CD14-positive monocyte (primary cell): ENCODE measurements around the gene ERCC1. TPM values are rescaled to one million over a fixed set of nuclear protein-coding genes. Genes with fewer than 3 reads are reported as not detected.
A peak's percentile ranks its signal among the peaks of the same experiment; 100 is the strongest.

Experiments used
- DNase-seq, 3 donors: peaks; one replicate each; pipeline ENCODE4 v3.0.0-alpha.2; 2011 to 2022
- H2AFZ ChIP-seq: 2 replicates; pipeline ENCODE4 v1.6.0; 2012; ENCODE audit warnings: mild to moderate bottlenecking, low read depth, low read length, inconsistent platforms; ENCODE audit not compliant: insufficient read depth, poor library complexity, severe bottlenecking
- H3K27ac ChIP-seq, 2 donors: 1 replicate in 1 of 2; 2 replicates in 1 of 2; pipeline ENCODE4 v1.5.1; 2012 to 2013; ENCODE audit warnings: low read length in 2 of 2, control low read depth in 1 of 2, inconsistent platforms in 1 of 2, low read depth in 1 of 2, mild to moderate bottlenecking in 1 of 2
- H3K27me3 ChIP-seq, 2 donors: one replicate each; pipeline versions ENCODE4 v1.6.0 to v1.6.1; 2011 to 2013; ENCODE audit warnings: low read length in 2 of 2; ENCODE audit not compliant: control insufficient read depth in 2 of 2, insufficient read depth in 2 of 2
- H3K36me3 ChIP-seq, 2 donors: replicated peaks in 1 of 2; 1 replicate in 1 of 2; 2 replicates in 1 of 2; pipeline versions ENCODE4 v1.5.1 to v1.6.1; 2012 to 2013; ENCODE audit warnings: low read length in 2 of 2, control low read depth in 1 of 2, inconsistent platforms in 1 of 2, mild to moderate bottlenecking in 1 of 2; ENCODE audit not compliant: insufficient read depth in 2 of 2, control insufficient read depth in 1 of 2
- H3K4me1 ChIP-seq, 2 donors: 1 replicate in 1 of 2; 2 replicates in 1 of 2; pipeline versions ENCODE4 v1.5.1 to v1.6.1; 2012 to 2013; ENCODE audit warnings: low read length in 2 of 2, control low read depth in 1 of 2, inconsistent platforms in 1 of 2, mild to moderate bottlenecking in 1 of 2, moderate library complexity in 1 of 2; ENCODE audit not compliant: insufficient read depth in 2 of 2, control insufficient read depth in 1 of 2
- H3K4me2 ChIP-seq: replicated peaks from 2 replicates; pipeline ENCODE3; 2012; ENCODE audit warnings: low read length, moderate library complexity, mild to moderate bottlenecking; ENCODE audit not compliant: poor library complexity, severe bottlenecking; ENCODE audit errors: extremely low read depth
- H3K4me3 ChIP-seq, 3 experiments: fragments of 200-600 bp in 1 of 3; sonication (generic) in 1 of 3; replicated peaks in 1 of 3; 1 replicate in 2 of 3; 2 replicates in 1 of 3; pipeline ENCODE4 v1.5.1; 2011 to 2013; ENCODE audit warnings: low read length in 3 of 3, mild to moderate bottlenecking in 3 of 3, control low read depth in 2 of 3, low read depth in 2 of 3, inconsistent platforms in 1 of 3, moderate library complexity in 1 of 3
- H3K79me2 ChIP-seq: 2 replicates; pipeline ENCODE4 v1.6.0; 2012; ENCODE audit warnings: mild to moderate bottlenecking, control low read depth, inconsistent platforms, low read length, moderate library complexity; ENCODE audit not compliant: insufficient read depth
- H3K9ac ChIP-seq: 2 replicates; pipeline ENCODE4 v1.6.0; 2017; ENCODE audit warnings: low read length, mild to moderate bottlenecking; ENCODE audit not compliant: insufficient read depth, poor library complexity, severe bottlenecking
- H3K9me3 ChIP-seq, 2 donors: replicated peaks in 1 of 2; 1 replicate in 1 of 2; 2 replicates in 1 of 2; pipeline versions ENCODE4 v1.5.1 to v1.6.1; 2012 to 2013; ENCODE audit warnings: low read length in 2 of 2, control low read depth in 1 of 2; ENCODE audit not compliant: control insufficient read depth in 1 of 2, insufficient read depth in 1 of 2
- H4K20me1 ChIP-seq: 2 replicates; pipeline ENCODE4 v1.6.0; 2012; ENCODE audit warnings: mild to moderate bottlenecking, low read length, control low read depth, moderate library complexity; ENCODE audit not compliant: insufficient read depth
- H3K27ac Mint-ChIP-seq, 7 donors: one replicate each; pipeline ENCODE4 v1.8.0; 2020; ENCODE audit warnings: mild to moderate bottlenecking in 7 of 7, mixed read lengths in 7 of 7, moderate library complexity in 6 of 7, inconsistent platforms in 2 of 7
- H3K27me3 Mint-ChIP-seq, 3 donors: one replicate each; pipeline ENCODE4 v1.8.0; 2021 to 2022; ENCODE audit warnings: low read depth in 3 of 3, mild to moderate bottlenecking in 3 of 3, mixed read lengths in 3 of 3, moderate library complexity in 3 of 3, inconsistent platforms in 1 of 3
- H3K36me3 Mint-ChIP-seq, 2 donors: one replicate each; pipeline ENCODE4 v1.8.0; 2020; ENCODE audit warnings: mixed read lengths in 2 of 2, inconsistent platforms in 1 of 2, mild to moderate bottlenecking in 1 of 2
- H3K4me1 Mint-ChIP-seq: one replicate; pipeline ENCODE4 v1.8.0; 2020; ENCODE audit warnings: mild to moderate bottlenecking, mixed read lengths
- H3K4me3 Mint-ChIP-seq, 2 donors: one replicate each; pipeline ENCODE4 v1.8.0; 2020; ENCODE audit warnings: mild to moderate bottlenecking in 2 of 2, mixed read lengths in 2 of 2, moderate library complexity in 1 of 2
- H3K9me3 Mint-ChIP-seq, 7 donors: one replicate each; pipeline ENCODE4 v1.8.0; 2020 to 2022; ENCODE audit warnings: mixed read lengths in 7 of 7, mild to moderate bottlenecking in 6 of 7, moderate library complexity in 6 of 7, inconsistent platforms in 2 of 7
- WGBS: methylation state at CpG from one replicate; pipeline ENCODE4 v1.1.5; 2013; ENCODE audit warnings: missing lambda C conversion rate; ENCODE audit not compliant: insufficient coverage; 5-methylcytosine and 5-hydroxymethylcytosine counted together
- intact Hi-C, 2 donors: fragments of 100-400 bp; cut with micrococcal nuclease; formaldehyde crosslinking; loops; one replicate each; pipeline versions ENCODE4 v1.15.0 to v1.15.1; 2023
- polyA plus RNA-seq, 3 donors: library from polyadenylated mRNA; depleted of rRNA in 1 of 3; unstranded in 2 of 3; stranded (reverse) in 1 of 3; fragments of 300-500 nt in 2 of 3; fragments of >200 nt in 1 of 3; fragmentation: Illumina TruSeq in 2 of 3; gene quantifications; 1 replicate in 2 of 3; 2 replicates in 1 of 3; pipeline ENCODE4 v1.2.3, GENCODE V29; 2012 to 2021
- TF ChIP-seq, protein P1 (sequence below): fragments of 200-600 bp; IDR thresholded peaks from one replicate; pipeline ENCODE4 v1.8.0; 2022; ENCODE audit warnings: antibody characterized with exemption, mild to moderate bottlenecking

ERCC1 gene
- polyA plus RNA-seq, 3 donors, result 62.2 to 78.2 (median 74.6) TPM

DNA sequence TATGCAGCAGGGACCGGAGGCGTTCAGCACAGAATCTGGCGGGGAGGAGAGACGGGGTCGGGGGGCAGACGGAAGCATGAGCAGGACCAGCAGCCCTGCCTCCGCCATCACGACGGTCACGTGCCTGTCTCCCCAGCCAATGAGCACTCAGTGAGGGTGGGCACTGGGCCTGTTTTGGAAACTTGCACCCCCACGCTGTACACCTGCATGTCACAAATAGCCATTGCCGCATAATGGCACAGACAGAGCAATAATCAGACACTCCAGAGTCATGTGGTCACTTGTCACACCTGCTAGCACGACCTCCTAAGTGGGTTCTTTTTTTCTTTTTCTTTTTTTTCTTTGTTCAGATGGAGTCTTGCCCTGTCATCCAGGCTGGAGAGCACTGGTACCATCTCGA lies 62.1 kb downstream of the ERCC1 start:
- Mint-ChIP-seq H3K36me3 (peaks cover 41 to 74% of the 10 kb centered on the region in 2 donors), H3K4me1 (no peaks in the 10 kb centered on the region), H3K27ac (peak overlapping the region in 1 of 7 donors; percentile 51), H3K4me3 (no peak overlapping the region), H3K9me3 (no peaks in the 10 kb centered on the region), H3K27me3 (no peaks in the 10 kb centered on the region)
- Histone ChIP-seq H3K9me3 (no peaks in the 10 kb centered on the region), H3K4me2 (no peak overlapping the region), H3K27me3 (no peaks in the 10 kb centered on the region), H3K9ac (no peak overlapping the region), H3K27ac (no peak overlapping the region), H2AFZ (no peak overlapping the region), H3K36me3 (peaks cover 30 to 53% of the 10 kb centered on the region in 2 donors), H3K4me1 (no peaks in the 10 kb centered on the region), H4K20me1 (no peaks in the 10 kb centered on the region), H3K79me2 (no peaks in the 10 kb centered on the region), H3K4me3 (no peak overlapping the region)
- TF ChIP-seq, protein P1, sequence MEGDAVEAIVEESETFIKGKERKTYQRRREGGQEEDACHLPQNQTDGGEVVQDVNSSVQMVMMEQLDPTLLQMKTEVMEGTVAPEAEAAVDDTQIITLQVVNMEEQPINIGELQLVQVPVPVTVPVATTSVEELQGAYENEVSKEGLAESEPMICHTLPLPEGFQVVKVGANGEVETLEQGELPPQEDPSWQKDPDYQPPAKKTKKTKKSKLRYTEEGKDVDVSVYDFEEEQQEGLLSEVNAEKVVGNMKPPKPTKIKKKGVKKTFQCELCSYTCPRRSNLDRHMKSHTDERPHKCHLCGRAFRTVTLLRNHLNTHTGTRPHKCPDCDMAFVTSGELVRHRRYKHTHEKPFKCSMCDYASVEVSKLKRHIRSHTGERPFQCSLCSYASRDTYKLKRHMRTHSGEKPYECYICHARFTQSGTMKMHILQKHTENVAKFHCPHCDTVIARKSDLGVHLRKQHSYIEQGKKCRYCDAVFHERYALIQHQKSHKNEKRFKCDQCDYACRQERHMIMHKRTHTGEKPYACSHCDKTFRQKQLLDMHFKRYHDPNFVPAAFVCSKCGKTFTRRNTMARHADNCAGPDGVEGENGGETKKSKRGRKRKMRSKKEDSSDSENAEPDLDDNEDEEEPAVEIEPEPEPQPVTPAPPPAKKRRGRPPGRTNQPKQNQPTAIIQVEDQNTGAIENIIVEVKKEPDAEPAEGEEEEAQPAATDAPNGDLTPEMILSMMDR, result no peak
- DNase-seq, result no peak
- intact Hi-C loops, result no loop called here
- 94% methylated on average over 13 of the region's 14 CpGs for WGBS

DNA sequence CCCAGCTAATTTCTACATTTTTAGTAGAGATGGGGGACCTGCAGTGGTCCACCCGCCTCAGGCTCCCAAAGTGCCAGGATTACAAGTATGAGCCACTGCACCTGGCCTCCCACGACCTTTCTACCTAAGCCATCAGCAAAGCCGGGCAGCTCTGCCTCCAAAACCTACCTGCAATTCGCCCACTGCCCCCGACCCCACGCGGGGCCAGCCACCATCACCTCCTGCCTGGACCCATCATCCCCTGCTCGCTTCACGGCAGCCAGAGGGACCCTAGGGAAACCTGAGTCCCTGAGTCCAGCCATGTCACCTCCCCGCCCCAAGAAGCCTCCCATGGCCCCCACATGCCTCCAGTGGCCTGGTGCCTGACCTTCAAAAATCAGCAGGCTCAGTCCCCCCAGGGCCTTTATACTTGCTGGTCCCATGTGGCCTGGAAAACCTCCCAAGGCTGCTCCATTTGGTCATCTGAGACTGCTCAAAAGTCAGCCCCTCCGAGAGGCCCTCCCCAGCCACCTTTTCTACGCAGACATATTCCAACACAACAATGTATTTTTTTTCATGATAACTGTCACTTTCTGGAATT lies 65.4 kb downstream of the ERCC1 start:
- intact Hi-C loops, result no loop called here
- Histone ChIP-seq H3K4me2 (no peak overlapping the region), H3K27ac (no peak overlapping the region), H3K4me1 (no peaks in the 10 kb centered on the region), H3K79me2 (no peaks in the 10 kb centered on the region), H3K9ac (no peak overlapping the region), H3K36me3 (peaks cover 31 to 77% of the 10 kb centered on the region in 2 donors), H3K4me3 (no peak overlapping the region), H2AFZ (no peak overlapping the region), H3K27me3 (no peaks in the 10 kb centered on the region), H4K20me1 (no peaks in the 10 kb centered on the region), H3K9me3 (no peaks in the 10 kb centered on the region)
- H3K4me3 Mint-ChIP-seq, result no peak overlapping the region
- TF ChIP-seq, protein P1, result no peak
- peaks cover 0 to 3% (median 0%) of the 10 kb centered on the region in 7 donors for H3K9me3 Mint-ChIP-seq
- 98% methylated on average over 10 of the region's 12 CpGs for WGBS
- H3K27ac Mint-ChIP-seq, result no peak overlapping the region
- H3K36me3 Mint-ChIP-seq, result peaks cover 54 to 83% of the 10 kb centered on the region in 2 donors
- DNase-seq, result no peak
- H3K4me1 Mint-ChIP-seq, result no peaks in the 10 kb centered on the region
- H3K27me3 Mint-ChIP-seq, result no peaks in the 10 kb centered on the region
